TTC549 (cell line): ENCODE results near the gene DDX49.
"Not testable (repeated sequence)": the region's sequence is repeated elsewhere in the genome, so short reads cannot be mapped to it uniquely, and the experiment has no call there.

Source experiments
- FAIRE-seq: peaks from 2 replicates; lab custom pipeline; 2012; peaks lifted over from hg19 to GRCh38; lab: Jason Lieb, UNC

DDX49 gene

GRCh38 chr19:18942692-18943091 is 23.2 kb downstream of the DDX49 start:
- no peak for FAIRE-seq

GRCh38 chr19:18943465-18943864 is 23.9 kb downstream of the DDX49 start:
- FAIRE-seq, result no peak

GRCh38 chr19:18945297-18945696 is 25.8 kb downstream of the DDX49 start:
- no peak for FAIRE-seq

GRCh38 chr19:18946335-18946734 is 26.8 kb downstream of the DDX49 start:
- no peak for FAIRE-seq

GRCh38 chr19:18946918-18947317 is 27.4 kb downstream of the DDX49 start:
- FAIRE-seq, result no peak

- no peak for FAIRE-seq
Observed at GRCh38 chr19:18948075-18948975, 28.8 kb downstream of the DDX49 start.

GRCh38 chr19:18948976-18949356 is 29.5 kb downstream of the DDX49 start:
- no peak for FAIRE-seq

- no peak for FAIRE-seq
Observed at GRCh38 chr19:18949858-18950257, 30.3 kb downstream of the DDX49 start.

- no peak for FAIRE-seq
Observed at GRCh38 chr19:18951721-18952281, 32.3 kb downstream of the DDX49 start.

- FAIRE-seq, result not testable (repeated sequence)
Observed at GRCh38 chr19:18952364-18953003, 33.0 kb downstream of the DDX49 start.

GRCh38 chr19:18954094-18954493 is 34.6 kb downstream of the DDX49 start:
- FAIRE-seq, result no peak

- FAIRE-seq, result no peak
Observed at GRCh38 chr19:18955042-18955441, 35.5 kb downstream of the DDX49 start.

- FAIRE-seq, result no peak
Observed at GRCh38 chr19:18960370-18960769, 40.9 kb downstream of the DDX49 start.

GRCh38 chr19:18961767-18962620 is 42.5 kb downstream of the DDX49 start:
- no peak for FAIRE-seq

GRCh38 chr19:18964121-18964520 is 44.6 kb downstream of the DDX49 start:
- no peak for FAIRE-seq

GRCh38 chr19:18966307-18966706 is 46.8 kb downstream of the DDX49 start:
- no peak for FAIRE-seq

GRCh38 chr19:18967358-18968146 is 48.0 kb downstream of the DDX49 start:
- FAIRE-seq, result no peak

GRCh38 chr19:18969931-18970659 is 50.6 kb downstream of the DDX49 start:
- no peak for FAIRE-seq

- FAIRE-seq, result no peak
Observed at GRCh38 chr19:18972301-18972811, 52.8 kb downstream of the DDX49 start.

GRCh38 chr19:18972851-18973250 is 53.3 kb downstream of the DDX49 start:
- FAIRE-seq, result no peak

- no peak for FAIRE-seq
Observed at GRCh38 chr19:18975011-18975410, 55.5 kb downstream of the DDX49 start.
